ENCODE results near the gene XPR1. TPM values are rescaled to one million over a fixed set of nuclear protein-coding genes. Genes with fewer than 3 reads are reported as not detected.

The XPR1 gene
- total RNA-seq, 1 experiment from 2014 or later, result 36.1 TPM

DNA sequence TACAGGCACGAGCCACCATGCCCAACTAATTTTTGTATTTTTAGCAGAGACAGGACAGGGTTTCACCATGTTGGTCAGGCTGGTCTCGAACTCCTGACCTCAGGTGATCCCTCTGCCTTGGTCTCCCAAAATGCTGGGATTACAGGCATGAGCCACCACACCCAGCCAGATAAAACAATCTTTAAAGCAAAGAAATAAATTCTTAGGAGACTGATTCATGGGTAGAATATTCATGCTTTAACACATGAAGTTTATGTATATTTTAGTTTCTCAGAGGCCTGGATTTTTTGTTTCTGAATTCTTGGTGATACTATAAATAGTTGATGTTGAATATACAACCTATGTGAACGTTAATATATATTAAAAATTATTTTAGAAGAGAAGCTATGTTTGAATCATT is 153.5 kb downstream of the XPR1 start:
- intact Hi-C loops (cut with micrococcal nuclease; ENCODE audit: unreplicated experiment), result no loop called here

DNA sequence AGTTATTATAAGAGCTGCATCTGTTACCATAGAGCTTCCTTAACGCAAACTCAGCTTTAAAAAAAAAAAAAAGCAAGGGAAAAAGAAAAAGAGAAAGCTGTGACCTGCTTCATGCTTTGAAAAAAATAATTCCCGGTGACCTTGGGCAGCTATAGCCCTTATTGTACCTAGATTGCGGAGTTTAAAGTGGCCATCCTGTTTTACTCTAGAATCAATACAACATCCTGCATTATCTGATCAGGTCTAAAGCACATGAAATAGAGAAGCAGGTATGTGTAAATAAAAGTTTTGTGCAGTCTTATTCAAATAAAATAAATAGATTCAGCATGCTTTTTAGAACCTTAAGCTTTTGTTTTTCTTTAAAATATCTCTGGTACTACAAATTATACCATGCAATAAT is 154.1 kb downstream of the XPR1 start:
- H3K4me1 ChIP-seq (ENCODE audit: control insufficient read depth, insufficient read depth, low read length), result no peaks in the 10 kb centered on the region
- no peaks in the 10 kb centered on the region for H3K9me3 ChIP-seq (ENCODE audit: control insufficient read depth, insufficient read depth, low read depth, low read length)
- CTCF ChIA-PET, result interaction anchor here (0.6 kb wide), 1 partner anchor 38 kb away, joined by 3 read pairs; no protein-coding TSS in a partner anchor
- DNase-seq (ENCODE audit: low read depth, low spot score) (no peak), ATAC-seq (no peak)
- POLR2A ChIA-PET, result no interaction called here
- no peaks in the 10 kb centered on the region for H3K36me3 ChIP-seq (ENCODE audit: control insufficient read depth, insufficient read depth, low read length)
- no peak overlapping the region for H3K4me3 ChIP-seq (ENCODE audit: low read depth in 2 of 2, low read length in 2 of 2)
- TF ChIP-seq TCF7L2 (IDR thresholded peaks at IDR 0.05; ENCODE audit: low read depth, low read length), result no peak
- in situ Hi-C loops (cut with HindIII; ENCODE audit: low pct_unique_long_range_greater_than_20kb, low sequenced_read_pairs) (no loop called here), intact Hi-C loops (cut with micrococcal nuclease; ENCODE audit: unreplicated experiment) (no loop called here)
- no peak overlapping the region for H3K27ac ChIP-seq (ENCODE audit: low read length)
- BruUV-seq (replicated peaks), result no TSS peak
- no peaks in the 10 kb centered on the region for H3K27me3 ChIP-seq (ENCODE audit: control insufficient read depth, insufficient read depth, low read length)

More for the DNA sequence above, 153.5 kb downstream of the XPR1 start:
- DNase-seq (ENCODE audit: low read depth, low spot score) (no peak), ATAC-seq (no peak)
- Histone ChIP-seq H3K9me3 (ENCODE audit: control insufficient read depth, insufficient read depth, low read depth, low read length) (no peaks in the 10 kb centered on the region), H3K27ac (ENCODE audit: low read length) (no peak overlapping the region), H3K36me3 (ENCODE audit: control insufficient read depth, insufficient read depth, low read length) (no peaks in the 10 kb centered on the region), H3K4me3 (ENCODE audit: low read depth in 2 of 2, low read length in 2 of 2) (no peak overlapping the region), H3K27me3 (ENCODE audit: control insufficient read depth, insufficient read depth, low read length) (no peaks in the 10 kb centered on the region), H3K4me1 (ENCODE audit: control insufficient read depth, insufficient read depth, low read length) (no peaks in the 10 kb centered on the region)
- CTCF ChIA-PET, result no interaction called here
- POLR2A ChIA-PET, result no interaction called here
- TF ChIP-seq TCF7L2 (IDR thresholded peaks at IDR 0.05; ENCODE audit: low read depth, low read length) (no peak), POLR2AphosphoS5 (IDR thresholded peaks at IDR 0.05; ENCODE audit: low read depth, low read length) (no peak), SIN3A (IDR thresholded peaks at IDR 0.05; ENCODE audit: borderline replicate concordance, insufficient read depth, low read depth, low read length) (no peak)
- TF ChIP-seq, protein P1, sequence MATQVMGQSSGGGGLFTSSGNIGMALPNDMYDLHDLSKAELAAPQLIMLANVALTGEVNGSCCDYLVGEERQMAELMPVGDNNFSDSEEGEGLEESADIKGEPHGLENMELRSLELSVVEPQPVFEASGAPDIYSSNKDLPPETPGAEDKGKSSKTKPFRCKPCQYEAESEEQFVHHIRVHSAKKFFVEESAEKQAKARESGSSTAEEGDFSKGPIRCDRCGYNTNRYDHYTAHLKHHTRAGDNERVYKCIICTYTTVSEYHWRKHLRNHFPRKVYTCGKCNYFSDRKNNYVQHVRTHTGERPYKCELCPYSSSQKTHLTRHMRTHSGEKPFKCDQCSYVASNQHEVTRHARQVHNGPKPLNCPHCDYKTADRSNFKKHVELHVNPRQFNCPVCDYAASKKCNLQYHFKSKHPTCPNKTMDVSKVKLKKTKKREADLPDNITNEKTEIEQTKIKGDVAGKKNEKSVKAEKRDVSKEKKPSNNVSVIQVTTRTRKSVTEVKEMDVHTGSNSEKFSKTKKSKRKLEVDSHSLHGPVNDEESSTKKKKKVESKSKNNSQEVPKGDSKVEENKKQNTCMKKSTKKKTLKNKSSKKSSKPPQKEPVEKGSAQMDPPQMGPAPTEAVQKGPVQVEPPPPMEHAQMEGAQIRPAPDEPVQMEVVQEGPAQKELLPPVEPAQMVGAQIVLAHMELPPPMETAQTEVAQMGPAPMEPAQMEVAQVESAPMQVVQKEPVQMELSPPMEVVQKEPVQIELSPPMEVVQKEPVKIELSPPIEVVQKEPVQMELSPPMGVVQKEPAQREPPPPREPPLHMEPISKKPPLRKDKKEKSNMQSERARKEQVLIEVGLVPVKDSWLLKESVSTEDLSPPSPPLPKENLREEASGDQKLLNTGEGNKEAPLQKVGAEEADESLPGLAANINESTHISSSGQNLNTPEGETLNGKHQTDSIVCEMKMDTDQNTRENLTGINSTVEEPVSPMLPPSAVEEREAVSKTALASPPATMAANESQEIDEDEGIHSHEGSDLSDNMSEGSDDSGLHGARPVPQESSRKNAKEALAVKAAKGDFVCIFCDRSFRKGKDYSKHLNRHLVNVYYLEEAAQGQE (IDR thresholded peaks at IDR 0.05; ENCODE audit: insufficient read depth in 1 of 2, low read depth in 2 of 2, low read length in 1 of 2), result no peak
- TF ChIP-seq, protein P2, sequence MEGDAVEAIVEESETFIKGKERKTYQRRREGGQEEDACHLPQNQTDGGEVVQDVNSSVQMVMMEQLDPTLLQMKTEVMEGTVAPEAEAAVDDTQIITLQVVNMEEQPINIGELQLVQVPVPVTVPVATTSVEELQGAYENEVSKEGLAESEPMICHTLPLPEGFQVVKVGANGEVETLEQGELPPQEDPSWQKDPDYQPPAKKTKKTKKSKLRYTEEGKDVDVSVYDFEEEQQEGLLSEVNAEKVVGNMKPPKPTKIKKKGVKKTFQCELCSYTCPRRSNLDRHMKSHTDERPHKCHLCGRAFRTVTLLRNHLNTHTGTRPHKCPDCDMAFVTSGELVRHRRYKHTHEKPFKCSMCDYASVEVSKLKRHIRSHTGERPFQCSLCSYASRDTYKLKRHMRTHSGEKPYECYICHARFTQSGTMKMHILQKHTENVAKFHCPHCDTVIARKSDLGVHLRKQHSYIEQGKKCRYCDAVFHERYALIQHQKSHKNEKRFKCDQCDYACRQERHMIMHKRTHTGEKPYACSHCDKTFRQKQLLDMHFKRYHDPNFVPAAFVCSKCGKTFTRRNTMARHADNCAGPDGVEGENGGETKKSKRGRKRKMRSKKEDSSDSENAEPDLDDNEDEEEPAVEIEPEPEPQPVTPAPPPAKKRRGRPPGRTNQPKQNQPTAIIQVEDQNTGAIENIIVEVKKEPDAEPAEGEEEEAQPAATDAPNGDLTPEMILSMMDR (IDR thresholded peaks at IDR 0.05), result no peak
- no TSS peak for BruUV-seq (replicated peaks)
- in situ Hi-C loops (cut with HindIII; ENCODE audit: low pct_unique_long_range_greater_than_20kb, low sequenced_read_pairs), result no loop called here

DNA sequence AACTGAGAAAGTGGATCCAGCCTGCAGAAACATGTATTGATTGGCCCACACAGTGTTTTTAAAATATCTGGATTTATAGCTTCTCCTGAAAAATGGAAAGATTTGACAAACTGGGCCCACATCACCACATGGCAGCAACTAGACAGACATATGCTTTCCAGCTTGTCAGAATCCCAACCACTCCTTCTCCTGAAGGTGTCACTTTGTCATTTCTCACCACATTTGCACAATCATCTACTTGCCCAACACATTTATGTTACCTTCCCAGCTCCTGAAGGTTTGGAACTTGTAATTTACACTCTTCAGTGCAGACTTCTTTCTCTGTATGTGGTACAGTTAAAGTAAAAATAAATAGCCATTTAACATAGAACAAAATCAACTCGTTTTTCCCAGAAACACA is 154.8 kb downstream of the XPR1 start:
- Histone ChIP-seq H3K4me1 (ENCODE audit: control insufficient read depth, insufficient read depth, low read length) (no peaks in the 10 kb centered on the region), H3K27ac (ENCODE audit: low read length) (no peak overlapping the region), H3K9me3 (ENCODE audit: control insufficient read depth, insufficient read depth, low read depth, low read length) (no peaks in the 10 kb centered on the region), H3K27me3 (ENCODE audit: control insufficient read depth, insufficient read depth, low read length) (no peaks in the 10 kb centered on the region), H3K36me3 (ENCODE audit: control insufficient read depth, insufficient read depth, low read length) (no peaks in the 10 kb centered on the region), H3K4me3 (ENCODE audit: low read depth in 2 of 2, low read length in 2 of 2) (no peak overlapping the region)
- in situ Hi-C loops (cut with HindIII; ENCODE audit: low pct_unique_long_range_greater_than_20kb, low sequenced_read_pairs), result no loop called here
- intact Hi-C loops (cut with micrococcal nuclease; ENCODE audit: unreplicated experiment), result no loop called here
- no TSS peak for BruUV-seq (replicated peaks)
- TF ChIP-seq SIN3A (IDR thresholded peaks at IDR 0.05; ENCODE audit: borderline replicate concordance, insufficient read depth, low read depth, low read length), result no peak
- TF ChIP-seq, protein P2 (IDR thresholded peaks at IDR 0.05), result no peak
- TF ChIP-seq POLR2AphosphoS5 (IDR thresholded peaks at IDR 0.05; ENCODE audit: low read depth, low read length), result no peak
- TF ChIP-seq, protein P1 (IDR thresholded peaks at IDR 0.05; ENCODE audit: insufficient read depth in 1 of 2, low read depth in 2 of 2, low read length in 1 of 2), result no peak
- TF ChIP-seq TCF7L2 (IDR thresholded peaks at IDR 0.05; ENCODE audit: low read depth, low read length), result no peak
- no peak for ATAC-seq
- ChIA-PET POLR2A (interaction anchor here (0.7 kb wide), 1 partner anchor 60 kb away, joined by 4 read pairs; no protein-coding TSS in a partner anchor), CTCF (interaction anchor here (0.6 kb wide), 1 partner anchor 38 kb away, joined by 3 read pairs; no protein-coding TSS in a partner anchor)
- no peak for DNase-seq (ENCODE audit: low read depth, low spot score)
